B cell (primary cell): ENCODE data around the gene APIP. TPM values are rescaled to one million over a fixed set of nuclear protein-coding genes. Genes with fewer than 3 reads are reported as not detected.
A peak's percentile ranks its signal among the peaks of the same experiment; 100 is the strongest.

Experiments used
- ATAC-seq: fragments of 200-7000 bp; cut with Tn5 transposase; one replicate; pipeline ENCODE4 v1.10.0; 2021; ENCODE audit warnings: low read depth, mild to moderate bottlenecking, moderate number of reproducible peaks, moderate library complexity
- CTCF ChIA-PET: fragments of 350-600 bp; sonication (Branson Sonifier 250); formaldehyde crosslinking; loops from one replicate; lab custom pipeline; 2021; ENCODE audit warnings: antibody characterized with exemption, inconsistent platforms; lab: Charles Lee
- POLR2A ChIA-PET: fragments of 350-600 bp; sonication (Branson Sonifier 250); formaldehyde crosslinking; loops from one replicate; lab custom pipeline; 2021; ENCODE audit warnings: antibody characterized with exemption; lab: Charles Lee
- DNase-seq: peaks from one replicate; pipeline ENCODE4 v3.0.0; 2013
- H2AFZ ChIP-seq: 2 replicates; pipeline ENCODE4 v1.6.1; 2012; ENCODE audit warnings: mild to moderate bottlenecking, low read depth, low read length; ENCODE audit not compliant: insufficient read depth, poor library complexity, severe bottlenecking
- H3K27ac ChIP-seq, 2 donors: 1 replicate in 1 of 2; 2 replicates in 1 of 2; pipeline ENCODE4 v1.5.1; 2012 to 2013; ENCODE audit warnings: low read length in 2 of 2, mild to moderate bottlenecking in 2 of 2, moderate library complexity in 1 of 2
- H3K27me3 ChIP-seq, 4 experiments: fragments of 200-600 bp in 1 of 4; sonication (generic) in 1 of 4; replicated peaks in 1 of 4; 1 replicate in 2 of 4; 2 replicates in 2 of 4; pipeline versions ENCODE4 v1.6.1 to v1.7.0; 2013 to 2016; ENCODE audit warnings: low read length in 3 of 4, mild to moderate bottlenecking in 2 of 4, mixed read lengths in 1 of 4, moderate library complexity in 1 of 4; ENCODE audit not compliant: insufficient read depth in 4 of 4, control insufficient read depth in 3 of 4; ENCODE audit errors: control extremely low read depth in 1 of 4
- H3K36me3 ChIP-seq, 2 experiments: replicated peaks in 1 of 2; 1 replicate in 1 of 2; 2 replicates in 1 of 2; pipeline versions ENCODE4 v1.6.1 to v1.7.1; 2013; ENCODE audit warnings: low read length in 1 of 2; ENCODE audit not compliant: insufficient read depth in 2 of 2, control insufficient read depth in 1 of 2; ENCODE audit errors: control extremely low read depth in 1 of 2, extremely low read depth in 1 of 2
- H3K4me1 ChIP-seq, 2 donors: fragments of 200-600 bp in 1 of 2; sonication (generic) in 1 of 2; 1 replicate in 1 of 2; 2 replicates in 1 of 2; pipeline versions ENCODE4 v1.5.1 to v1.6.1; 2013 to 2017; ENCODE audit warnings: low read length in 2 of 2; ENCODE audit not compliant: control insufficient read depth in 2 of 2, insufficient read depth in 2 of 2
- H3K4me2 ChIP-seq: replicated peaks from 2 replicates; pipeline ENCODE3; 2012; ENCODE audit warnings: mild to moderate bottlenecking, low read depth, low read length; ENCODE audit not compliant: poor library complexity, severe bottlenecking
- H3K4me3 ChIP-seq, 5 experiments: fragments of 200-600 bp in 1 of 5; sonication (generic) in 1 of 5; 1 replicate in 3 of 5; 2 replicates in 2 of 5; pipeline versions ENCODE4 v1.5.1 to v1.7.0; 2011 to 2016; ENCODE audit warnings: low read length in 4 of 5, mild to moderate bottlenecking in 4 of 5, low read depth in 2 of 5, control low read depth in 1 of 5, moderate library complexity in 1 of 5; ENCODE audit not compliant: insufficient read depth in 1 of 5; ENCODE audit errors: control extremely low read depth in 1 of 5, extremely low read depth in 1 of 5
- H3K79me2 ChIP-seq: fragments of 200-600 bp; sonication (generic); one replicate; pipeline ENCODE4 v1.6.0; 2016; ENCODE audit warnings: low read length; ENCODE audit not compliant: control insufficient read depth, insufficient read depth
- H3K9ac ChIP-seq: fragments of 200-600 bp; sonication (generic); 2 replicates; pipeline ENCODE4 v1.6.1; 2017; ENCODE audit warnings: mild to moderate bottlenecking, low read length, moderate library complexity
- H3K9me3 ChIP-seq, 3 donors: one replicate each; pipeline versions ENCODE4 v1.6.1 to v1.7.1; 2013; ENCODE audit warnings: low read length in 2 of 3; ENCODE audit not compliant: control insufficient read depth in 2 of 3, insufficient read depth in 1 of 3; ENCODE audit errors: control extremely low read depth in 1 of 3
- H4K20me1 ChIP-seq: 2 replicates; pipeline ENCODE4 v1.6.0; 2012; ENCODE audit warnings: mild to moderate bottlenecking, low read length; ENCODE audit not compliant: insufficient read depth, control insufficient read depth, poor library complexity, severe bottlenecking
- H3K27ac Mint-ChIP-seq: one replicate; pipeline ENCODE4 v1.8.0; 2021; ENCODE audit warnings: mixed read lengths
- H3K27me3 Mint-ChIP-seq: one replicate; pipeline ENCODE4 v1.8.0; 2021; ENCODE audit warnings: mixed read lengths
- H3K4me1 Mint-ChIP-seq: one replicate; pipeline ENCODE4 v1.8.0; 2021; ENCODE audit warnings: mixed read lengths
- H3K4me3 Mint-ChIP-seq: one replicate; pipeline ENCODE4 v1.8.0; 2021; ENCODE audit warnings: mixed read lengths
- H3K9me3 Mint-ChIP-seq: one replicate; pipeline ENCODE4 v1.8.0; 2022; ENCODE audit warnings: mixed read lengths; ENCODE audit not compliant: insufficient read depth
- EZH2 ChIP-seq: IDR thresholded peaks from 2 replicates; pipeline ENCODE4 v1.6.1; 2012; ENCODE audit warnings: borderline replicate concordance, low read depth, mild to moderate bottlenecking, moderate library complexity, low read length; ENCODE audit not compliant: insufficient read depth, poor library complexity, severe bottlenecking
- WGBS: methylation state at CpG from one replicate; pipeline ENCODE4 v1.1.5; 2013; ENCODE audit warnings: missing lambda C conversion rate; ENCODE audit not compliant: insufficient coverage; 5-methylcytosine and 5-hydroxymethylcytosine counted together
- intact Hi-C: fragments of 100-400 bp; cut with micrococcal nuclease; formaldehyde crosslinking; loops from one replicate; pipeline ENCODE4 v1.10.0; 2022
- polyA plus RNA-seq: library from polyadenylated mRNA; depleted of rRNA; stranded (reverse); fragments of >200 nt; gene quantifications from 2 replicates; pipeline ENCODE4 v1.2.3, GENCODE V29; 2012
- total RNA-seq, 2 donors: library from RNA; stranded (reverse); fragments of 120-200 nt in 1 of 2; gene quantifications; 1 replicate in 1 of 2; 2 replicates in 1 of 2; pipeline versions ENCODE4 v1.2.3 to v1.2.4, GENCODE V29; 2013 to 2022
- TF ChIP-seq, protein P1 (sequence below): fragments of 200-600 bp; IDR thresholded peaks from one replicate; pipeline ENCODE4 v1.8.0; 2022; ENCODE audit warnings: antibody characterized with exemption, mild to moderate bottlenecking

APIP gene
- total and polyA plus RNA-seq, 2 donors (not counting 1 experiment from before 2014, with no cell fraction given), result 6.1 to 19.4 TPM

DNA sequence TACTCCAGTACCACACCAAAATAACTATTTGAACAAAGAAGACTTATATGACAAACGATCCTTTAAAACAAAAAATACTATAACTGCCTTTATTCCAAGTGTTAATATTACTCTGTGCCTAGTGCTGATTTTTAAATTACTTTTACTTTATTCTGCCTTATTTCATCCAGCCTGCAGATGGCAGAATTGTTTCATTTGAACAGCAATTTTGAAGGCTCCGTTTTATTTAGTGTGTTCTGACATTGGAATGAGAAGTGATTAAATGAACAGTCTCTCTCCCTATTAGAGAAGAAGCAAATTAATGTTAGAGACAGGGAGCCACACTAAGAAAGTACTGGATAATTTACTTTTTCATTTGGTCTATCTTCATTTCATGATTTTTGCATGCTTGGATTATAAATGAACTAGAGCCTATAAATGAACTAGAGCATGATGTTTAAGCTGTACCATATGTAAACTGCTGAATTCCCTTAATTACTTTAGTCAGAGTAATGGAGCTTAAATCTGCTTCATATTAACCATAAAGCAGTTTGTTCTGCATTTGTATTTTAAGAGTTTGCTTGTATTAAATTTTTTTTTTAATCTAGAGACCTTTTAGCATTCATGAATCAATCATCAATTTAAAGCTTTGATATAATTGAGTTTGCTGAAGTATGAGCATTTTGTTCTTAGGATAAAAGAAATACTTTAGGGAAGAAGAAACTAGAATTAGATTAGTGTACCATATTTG is 10.1 kb upstream of the APIP start:
- Mint-ChIP-seq H3K27ac (no peak overlapping the region), H3K4me1 (peaks cover 15% of the 10 kb centered on the region), H3K9me3 (no peaks in the 10 kb centered on the region), H3K27me3 (no peaks in the 10 kb centered on the region), H3K4me3 (no peak overlapping the region)
- Histone ChIP-seq H3K4me2 (no peak overlapping the region), H3K4me3 (no peak overlapping the region), H4K20me1 (peaks cover 33% of the 10 kb centered on the region), H3K27ac (no peak overlapping the region), H3K79me2 (peaks cover 61% of the 10 kb centered on the region), H2AFZ (no peak overlapping the region), H3K4me1 (no peaks in the 10 kb centered on the region), H3K27me3 (no peaks in the 10 kb centered on the region), H3K9ac (no peak overlapping the region), H3K36me3 (peaks cover 0 to under 1% of the 10 kb centered on the region in 2 experiments), H3K9me3 (no peaks in the 10 kb centered on the region)
- ChIA-PET CTCF (interaction anchor here (0.8 to 10.1 kb wide), 31 partner anchors 8 to 559 kb away, joined by 3 to 248 read pairs (median 4); partner anchors contain the start of genes APIP and PDHX), POLR2A (no interaction called here)
- peak; percentile 70 for DNase-seq
- TF ChIP-seq, protein P1, sequence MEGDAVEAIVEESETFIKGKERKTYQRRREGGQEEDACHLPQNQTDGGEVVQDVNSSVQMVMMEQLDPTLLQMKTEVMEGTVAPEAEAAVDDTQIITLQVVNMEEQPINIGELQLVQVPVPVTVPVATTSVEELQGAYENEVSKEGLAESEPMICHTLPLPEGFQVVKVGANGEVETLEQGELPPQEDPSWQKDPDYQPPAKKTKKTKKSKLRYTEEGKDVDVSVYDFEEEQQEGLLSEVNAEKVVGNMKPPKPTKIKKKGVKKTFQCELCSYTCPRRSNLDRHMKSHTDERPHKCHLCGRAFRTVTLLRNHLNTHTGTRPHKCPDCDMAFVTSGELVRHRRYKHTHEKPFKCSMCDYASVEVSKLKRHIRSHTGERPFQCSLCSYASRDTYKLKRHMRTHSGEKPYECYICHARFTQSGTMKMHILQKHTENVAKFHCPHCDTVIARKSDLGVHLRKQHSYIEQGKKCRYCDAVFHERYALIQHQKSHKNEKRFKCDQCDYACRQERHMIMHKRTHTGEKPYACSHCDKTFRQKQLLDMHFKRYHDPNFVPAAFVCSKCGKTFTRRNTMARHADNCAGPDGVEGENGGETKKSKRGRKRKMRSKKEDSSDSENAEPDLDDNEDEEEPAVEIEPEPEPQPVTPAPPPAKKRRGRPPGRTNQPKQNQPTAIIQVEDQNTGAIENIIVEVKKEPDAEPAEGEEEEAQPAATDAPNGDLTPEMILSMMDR, result peak; percentile 88
- TF ChIP-seq EZH2, result no peak
- WGBS, result no CpG with 5 or more reads among the region's 2 CpGs
- intact Hi-C loops, result loop anchor here (1.0 to 5.0 kb wide), 5 partner anchors 71 to 486 kb away; no protein-coding TSS in a partner anchor
- ATAC-seq, result peak; percentile 57

DNA sequence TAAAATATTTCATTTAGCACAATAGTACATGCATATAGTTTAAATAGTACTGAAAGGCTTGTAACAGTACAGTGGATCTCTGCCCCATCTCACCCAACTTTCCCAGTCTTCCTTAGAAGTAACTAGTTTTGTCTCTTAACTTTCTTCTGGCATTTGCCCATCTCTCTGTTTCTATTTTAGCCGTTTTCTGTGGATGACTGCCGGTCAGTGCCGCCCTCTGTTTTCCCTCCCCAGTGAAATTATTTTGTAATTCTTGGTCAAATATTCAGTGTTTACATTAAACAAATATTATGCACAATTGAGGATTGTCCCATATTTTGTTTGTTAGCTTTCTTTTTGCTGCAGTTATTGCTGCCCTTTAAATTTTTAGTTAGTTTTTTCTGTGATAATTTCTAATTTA is 8.5 kb upstream of the APIP start:
- Histone ChIP-seq H3K27ac (no peak overlapping the region), H3K79me2 (peaks cover 48% of the 10 kb centered on the region), H3K9me3 (no peaks in the 10 kb centered on the region), H3K27me3 (no peaks in the 10 kb centered on the region), H2AFZ (no peak overlapping the region), H3K9ac (no peak overlapping the region), H3K4me2 (no peak overlapping the region), H3K36me3 (no peaks in the 10 kb centered on the region), H3K4me1 (no peaks in the 10 kb centered on the region), H3K4me3 (no peak overlapping the region), H4K20me1 (peaks cover 20% of the 10 kb centered on the region)
- CTCF ChIA-PET, result interaction anchor here (0.6 to 10.1 kb wide), 21 partner anchors 8 to 563 kb away, joined by 3 to 248 read pairs (median 4); partner anchors contain the start of genes APIP and PDHX
- no peaks in the 10 kb centered on the region for H3K27me3 Mint-ChIP-seq
- ATAC-seq (no peak), DNase-seq (no peak)
- TF ChIP-seq, protein P1, result no peak
- no peak for TF ChIP-seq EZH2
- peaks cover 15% of the 10 kb centered on the region for H3K4me1 Mint-ChIP-seq
- intact Hi-C loops, result loop anchor here (5.0 kb wide), 2 partner anchors 73 to 488 kb away; no protein-coding TSS in a partner anchor
- POLR2A ChIA-PET, result no interaction called here
- H3K27ac Mint-ChIP-seq, result no peak overlapping the region
- no peaks in the 10 kb centered on the region for H3K9me3 Mint-ChIP-seq
- no peak overlapping the region for H3K4me3 Mint-ChIP-seq
- no CpG with 5 or more reads among the region's 3 CpGs for WGBS
